HPDE6-E6E7 (cell line): ENCODE results near the gene APEX1.

Experiments
- DNase-seq: peaks from one replicate; pipeline ENCODE4 v3.0.0; 2011; ENCODE audit warnings: missing footprints; ENCODE audit errors: extremely low spot score

The APEX1 gene

GRCh38 chr14:20454516-20455354, at the start of gene APEX1, which contains the start of gene OSGEP:
TSS of gene APEX1 (plus strand) at chr14:20455226. CDS start at chr14:20455646, 420 bp downstream.
TSS of gene OSGEP (minus strand) at chr14:20454812. CDS start at chr14:20454683, 129 bp downstream.
- peak; percentile 97 for DNase-seq

DNA sequence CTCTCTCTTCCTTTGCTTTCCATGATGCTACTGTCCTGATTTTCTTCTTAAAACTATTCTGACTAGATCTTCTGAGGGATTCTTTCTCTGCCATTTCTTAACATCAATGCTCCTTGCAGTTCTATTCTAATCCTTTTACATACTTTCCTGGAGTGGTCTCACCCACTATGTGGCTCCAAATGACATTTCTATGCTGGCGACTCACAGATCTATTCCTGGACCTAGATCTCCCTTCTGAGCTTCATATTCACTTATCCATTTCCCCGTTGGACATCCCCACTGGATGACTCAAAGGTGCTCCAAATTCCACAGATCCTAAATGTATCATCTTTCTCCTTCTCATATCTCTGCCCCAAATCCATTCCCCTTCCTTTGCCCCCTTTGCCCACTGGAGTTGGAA, 45.8 kb upstream of the APEX1 start:
- DNase-seq = no peak

DNA sequence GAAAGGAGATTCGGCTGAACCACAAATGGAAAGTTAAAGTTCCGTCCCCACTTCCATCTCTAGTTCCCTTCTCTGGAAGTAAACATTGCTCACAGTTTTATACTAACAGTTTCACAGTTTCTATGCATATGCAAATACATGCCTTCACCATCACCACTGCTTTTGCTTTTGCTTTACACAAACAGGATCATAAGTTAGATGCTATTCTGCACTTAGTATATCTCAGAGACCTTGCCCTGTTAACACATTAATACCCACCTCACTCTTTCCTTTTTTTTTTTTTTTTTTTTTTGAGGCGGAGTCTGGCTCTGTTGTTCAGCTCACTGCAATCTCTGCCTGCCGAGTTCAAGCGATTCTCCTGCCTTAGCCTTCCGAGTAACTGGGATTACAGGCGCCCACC, 42.6 kb upstream of the APEX1 start:
- no peak for DNase-seq

DNA sequence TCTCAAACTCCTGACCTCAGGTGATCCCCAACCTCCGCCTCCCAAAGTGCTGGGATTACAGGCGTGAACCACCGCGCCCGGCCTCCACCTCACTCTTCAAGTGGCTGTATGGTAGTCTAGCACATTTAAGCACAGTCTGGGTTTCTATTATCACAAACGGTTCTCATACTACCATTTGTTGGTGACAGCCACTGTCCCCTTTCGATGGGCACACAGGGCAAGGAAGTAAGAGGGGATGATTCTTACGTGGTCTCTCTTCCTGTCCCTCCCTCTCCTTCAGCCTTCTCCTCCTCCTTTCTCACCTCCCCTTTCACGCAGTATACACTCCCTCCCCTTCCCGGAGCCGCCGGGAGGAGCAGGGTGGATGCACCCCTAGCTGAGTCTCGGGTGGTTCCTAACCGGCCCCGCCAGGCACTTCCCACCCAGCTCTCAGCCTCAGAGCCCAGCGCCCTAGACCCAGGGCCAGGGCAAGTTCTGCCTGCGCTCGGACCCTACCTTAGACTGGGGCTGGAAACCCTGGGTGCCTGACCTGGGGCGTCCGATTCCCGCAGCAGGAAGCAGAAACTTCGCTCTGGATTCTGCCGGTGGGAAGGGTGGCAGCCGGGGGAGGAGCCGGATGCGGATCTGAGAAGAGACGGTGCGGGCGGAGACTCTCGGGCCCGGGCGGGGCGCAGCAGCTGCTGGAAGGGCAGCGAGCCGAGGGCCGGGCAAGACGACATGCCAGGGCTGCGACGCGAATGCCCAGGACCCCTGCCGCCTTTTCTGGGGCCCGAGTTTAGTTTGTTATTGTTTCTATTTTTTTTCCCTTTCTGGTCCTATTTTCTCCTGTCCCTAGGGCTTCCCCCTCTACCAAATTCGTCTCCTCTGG, 41.9 kb upstream of the APEX1 start, which contains the start of gene TEP1:
Gene TEP1 (minus strand): TSS at position 626 of the 868 bp plus-strand sequence. CDS start 5,062 bp downstream, outside the sequence.
- DNase-seq = peak; percentile 87

GRCh38 chr14:20413744-20414082, 41.3 kb upstream of the APEX1 start:
- DNase-seq = no peak

- DNase-seq = no peak
Observed at GRCh38 chr14:20415782-20416206, 39.2 kb upstream of the APEX1 start.

GRCh38 chr14:20416223-20416622, 38.8 kb upstream of the APEX1 start:
- DNase-seq = no peak

GRCh38 chr14:20417250-20418186, 37.5 kb upstream of the APEX1 start:
- no peak for DNase-seq

DNA sequence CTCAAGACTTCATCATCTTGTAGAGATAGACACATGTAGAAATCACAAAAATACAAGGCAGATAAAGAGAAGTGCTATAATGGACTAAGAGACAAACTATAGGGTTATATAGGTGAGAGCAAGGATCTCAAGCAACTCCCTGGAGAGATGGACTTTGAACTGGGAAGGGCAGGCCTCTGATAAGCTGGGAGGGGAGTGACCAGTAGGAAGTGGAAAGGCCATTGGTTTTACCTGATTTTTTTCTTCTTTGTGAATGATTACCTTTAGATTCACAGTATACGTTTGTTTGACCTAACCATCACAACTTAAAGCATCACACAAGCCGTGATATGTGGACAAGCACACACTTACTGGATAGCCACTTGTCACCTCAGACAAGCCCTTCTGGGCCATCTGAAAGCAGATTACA, 36.5 kb upstream of the APEX1 start:
- DNase-seq = no peak

- DNase-seq = no peak
Observed at GRCh38 chr14:20419419-20419818, 35.6 kb upstream of the APEX1 start.

- no peak for DNase-seq
Observed at GRCh38 chr14:20421267-20421666, 33.8 kb upstream of the APEX1 start.

GRCh38 chr14:20422886-20423285, 32.1 kb upstream of the APEX1 start:
- no peak for DNase-seq

DNA sequence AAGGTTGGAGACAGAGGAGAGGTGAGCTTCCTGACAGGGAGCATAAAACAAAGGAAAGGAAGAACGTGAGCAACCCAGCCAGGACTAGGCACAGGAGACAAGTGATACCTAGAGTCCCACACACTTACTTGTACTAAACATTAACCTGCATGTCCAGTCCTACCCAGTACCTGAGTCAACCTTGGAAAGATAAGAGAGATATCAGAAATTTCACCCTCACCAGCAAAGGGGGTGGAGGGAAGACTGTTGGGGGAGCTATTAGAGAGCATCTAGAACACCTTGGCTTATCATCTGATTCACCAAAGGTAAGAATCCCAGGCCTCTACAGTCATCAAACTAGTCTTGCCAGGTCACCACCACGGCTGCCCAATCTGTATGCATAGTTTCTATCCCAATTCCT, 30.2 kb upstream of the APEX1 start:
- DNase-seq = no peak

DNA sequence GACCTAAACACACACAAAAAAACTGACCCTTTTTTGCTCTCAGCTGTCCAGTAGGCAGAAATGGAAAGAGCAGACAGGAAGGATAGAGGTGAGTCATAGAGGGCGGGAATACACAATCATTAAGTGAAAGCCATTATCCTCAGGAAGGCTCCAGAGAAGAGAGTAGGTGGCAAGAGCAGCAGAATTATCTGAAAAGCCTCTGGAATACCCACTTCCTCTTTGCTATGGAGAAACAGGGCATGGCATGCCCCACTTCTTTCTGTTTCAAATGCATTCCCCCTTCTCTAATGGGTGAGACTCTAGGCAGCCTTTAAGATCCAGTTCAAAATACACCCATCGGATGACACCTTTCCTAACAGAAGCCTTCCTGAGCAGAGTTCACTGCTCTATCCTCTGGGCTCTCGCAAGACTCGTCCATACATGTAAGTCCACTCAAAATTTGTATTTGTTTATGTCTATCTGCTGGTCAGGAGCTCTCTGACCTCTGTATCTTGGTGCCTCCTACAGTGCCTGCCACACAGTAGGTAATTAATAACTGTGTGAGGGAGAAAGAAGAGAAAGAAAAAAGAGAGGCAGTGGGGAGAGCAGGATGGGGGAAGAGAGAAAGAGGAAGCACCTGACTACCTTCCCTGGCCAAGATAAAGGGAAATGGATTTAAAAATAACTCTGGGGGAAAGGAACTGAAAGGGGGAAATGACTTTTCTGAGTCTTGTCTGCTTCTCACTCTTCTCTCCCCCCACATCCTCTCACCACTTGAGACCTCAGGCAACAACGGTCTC, 27.6 kb upstream of the APEX1 start:
- DNase-seq = peak; percentile 72

DNA sequence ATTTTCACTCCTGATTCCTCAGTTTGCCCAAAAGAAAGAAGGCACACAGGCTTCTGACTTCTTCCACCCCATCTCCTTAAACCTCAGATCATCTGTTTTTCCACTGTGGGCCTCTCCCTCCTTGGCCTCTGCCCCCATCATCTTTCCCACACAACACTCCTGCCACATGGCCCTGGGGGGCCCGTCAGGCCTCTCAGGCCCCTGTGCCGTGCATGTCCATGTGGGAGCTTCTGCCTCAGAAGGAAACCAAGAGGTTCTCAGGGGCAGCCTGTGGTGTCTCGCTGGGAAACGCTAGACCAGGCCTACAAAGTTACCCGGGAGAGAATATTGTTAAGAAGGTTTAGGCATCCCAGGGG, 27.0 kb upstream of the APEX1 start:
- no peak for DNase-seq

DNA sequence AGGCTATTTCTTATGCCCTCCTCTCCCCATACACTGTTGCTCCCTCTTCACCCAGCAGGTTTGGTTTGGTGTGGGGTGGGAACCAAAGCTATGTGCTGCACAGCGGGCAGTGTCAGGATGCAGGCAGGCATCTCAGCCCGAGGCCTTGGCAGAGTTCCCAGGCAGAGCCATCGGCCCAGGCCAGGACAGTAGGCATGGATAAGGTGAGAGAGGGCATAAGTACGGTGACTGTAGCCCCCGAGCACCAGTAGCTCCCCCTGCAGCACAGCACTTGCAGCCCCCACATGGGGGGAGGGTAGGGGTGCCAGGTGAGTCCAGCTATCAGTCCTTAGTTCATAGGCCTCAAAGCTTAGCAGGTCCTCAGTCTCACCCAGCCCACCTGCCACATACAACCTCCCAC, 26.2 kb upstream of the APEX1 start:
- DNase-seq = no peak

DNA sequence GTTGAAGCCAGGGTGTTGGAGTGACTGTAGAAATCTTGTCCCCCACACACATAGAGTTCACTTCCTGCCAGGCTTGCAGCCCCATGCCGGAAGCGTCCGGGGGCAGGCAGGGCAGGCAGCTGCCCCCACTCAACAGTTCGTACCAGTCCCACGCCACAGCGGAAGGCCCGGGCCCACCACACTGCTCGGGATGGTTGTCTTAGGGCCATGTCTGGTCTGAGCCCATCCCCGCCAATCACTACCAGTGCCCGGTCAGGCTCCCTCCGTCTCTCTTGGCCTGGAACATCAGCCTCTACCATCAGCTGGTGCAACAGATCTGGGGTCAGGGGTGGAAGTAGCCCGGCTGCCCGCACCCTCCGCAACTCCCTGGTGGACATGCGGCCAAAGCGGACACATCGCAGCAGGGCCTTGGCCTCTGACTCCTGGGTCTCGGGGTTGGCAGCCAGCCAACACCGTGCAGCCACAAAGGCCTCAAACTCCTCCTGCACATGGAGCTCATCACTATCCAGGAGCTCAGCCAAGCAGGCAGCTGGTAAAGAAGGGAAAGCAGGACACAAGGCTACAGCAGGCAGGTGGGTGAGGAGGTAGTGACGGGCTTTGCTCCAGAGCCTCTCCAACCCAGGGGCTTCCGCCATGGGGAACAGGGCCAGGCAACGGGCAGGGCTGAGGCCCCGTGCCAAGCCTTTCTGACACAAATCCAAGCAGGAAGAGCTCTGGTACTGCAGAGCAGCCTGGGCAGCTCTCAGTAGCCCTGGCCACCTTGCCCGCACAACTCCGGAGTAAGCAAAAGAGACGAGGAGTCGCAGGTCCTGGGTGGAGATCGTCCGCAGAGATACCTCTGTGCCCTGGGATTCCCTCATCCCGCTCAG, 25.0 kb upstream of the APEX1 start:
- no peak for DNase-seq

- DNase-seq = no peak
Observed at GRCh38 chr14:20434701-20435581, 20.1 kb upstream of the APEX1 start.
